Gastrocnemius medialis (tissue), 4 donors: ENCODE measurements around the gene SLC39A6. TPM values are rescaled to one million over a fixed set of nuclear protein-coding genes. Genes with fewer than 3 reads are reported as not detected.
"Not testable (repeated sequence)": the region's sequence is repeated elsewhere in the genome, so short reads cannot be mapped to it uniquely, and the experiment has no call there.

ENCODE experiments used
- ATAC-seq, 2 donors: fragments of 150-250 bp; one replicate each; pipeline ENCODE4 v1.9.1; 2016
- DNase-seq, 2 donors: peaks; one replicate each; pipeline ENCODE4 v3.0.0-alpha.2; 2019
- H3K27ac ChIP-seq, 4 donors: fragments of 200-600 bp; sonication (generic); 1 replicate in 1 of 4; 2 replicates in 3 of 4; pipeline ENCODE4 v1.5.1; 2016 to 2018; ENCODE audit warnings: mild to moderate bottlenecking in 2 of 4, moderate library complexity in 1 of 4
- H3K27me3 ChIP-seq, 3 donors: fragments of 200-600 bp; sonication (generic) in 2 of 3; 1 replicate in 1 of 3; 2 replicates in 2 of 3; pipeline versions ENCODE4 v1.5.1 to v1.6.0; 2016 to 2019; ENCODE audit warnings: mild to moderate bottlenecking in 1 of 3, moderate library complexity in 1 of 3
- H3K36me3 ChIP-seq, 2 donors: fragments of 200-600 bp; sonication (generic) in 1 of 2; one replicate each; pipeline ENCODE4 v1.5.1; 2017 to 2018
- H3K4me1 ChIP-seq, 2 donors: fragments of 200-600 bp; sonication (generic) in 1 of 2; one replicate each; pipeline ENCODE4 v1.5.1; 2016 to 2017; ENCODE audit warnings: mild to moderate bottlenecking in 2 of 2
- H3K4me3 ChIP-seq, 4 donors: fragments of 200-600 bp; sonication (generic) in 3 of 4; 1 replicate in 1 of 4; 2 replicates in 3 of 4; pipeline ENCODE4 v1.5.1; 2016 to 2019; ENCODE audit warnings: mild to moderate bottlenecking in 2 of 4
- H3K9me3 ChIP-seq, 3 donors: fragments of 200-600 bp; sonication (generic) in 2 of 3; 1 replicate in 1 of 3; 2 replicates in 2 of 3; pipeline ENCODE4 v1.5.1; 2016 to 2019
- POLR2A ChIP-seq, 2 donors: fragments of 450-650 bp; IDR thresholded peaks; one replicate each; pipeline ENCODE4 v1.6.1; 2017; ENCODE audit warnings: antibody characterized with exemption in 2 of 2, mild to moderate bottlenecking in 2 of 2, moderate library complexity in 2 of 2
- in situ Hi-C, 4 donors: fragments of 200-750 bp; cut with MboI; loops; one replicate each; pipeline versions ENCODE4 v1.15.0 to v1.8.0; 2017; ENCODE audit warnings: low sequenced_read_pairs in 4 of 4
- intact Hi-C: fragments of 100-400 bp; cut with DNase I; formaldehyde crosslinking; loops from one replicate; pipeline ENCODE4 v1.15.1; 2023; ENCODE audit warnings: low total_unique reads
- total RNA-seq, 4 donors: library from RNA; depleted of rRNA; stranded (reverse); fragments of >200 nt; gene quantifications; one replicate each; pipeline versions ENCODE4 v1.1.0 to v1.2.3, GENCODE V29; 2016
- TF ChIP-seq, protein P1 (sequence below), 5 experiments: fragments of 450-650 bp in 3 of 5; fragments of 200-600 bp in 2 of 5; sonication (generic) in 2 of 5; IDR thresholded peaks in 4 of 5; conservative IDR thresholded peaks in 1 of 5; 1 replicate in 4 of 5; 2 replicates in 1 of 5; pipeline ENCODE4 v1.5.1; 2016 to 2019; ENCODE audit warnings: antibody characterized with exemption in 5 of 5, mild to moderate bottlenecking in 3 of 5, moderate library complexity in 3 of 5

The SLC39A6 gene
- total RNA-seq, 4 donors from 2014 or later = 16.7 to 24.7 (median 18.3) TPM

DNA sequence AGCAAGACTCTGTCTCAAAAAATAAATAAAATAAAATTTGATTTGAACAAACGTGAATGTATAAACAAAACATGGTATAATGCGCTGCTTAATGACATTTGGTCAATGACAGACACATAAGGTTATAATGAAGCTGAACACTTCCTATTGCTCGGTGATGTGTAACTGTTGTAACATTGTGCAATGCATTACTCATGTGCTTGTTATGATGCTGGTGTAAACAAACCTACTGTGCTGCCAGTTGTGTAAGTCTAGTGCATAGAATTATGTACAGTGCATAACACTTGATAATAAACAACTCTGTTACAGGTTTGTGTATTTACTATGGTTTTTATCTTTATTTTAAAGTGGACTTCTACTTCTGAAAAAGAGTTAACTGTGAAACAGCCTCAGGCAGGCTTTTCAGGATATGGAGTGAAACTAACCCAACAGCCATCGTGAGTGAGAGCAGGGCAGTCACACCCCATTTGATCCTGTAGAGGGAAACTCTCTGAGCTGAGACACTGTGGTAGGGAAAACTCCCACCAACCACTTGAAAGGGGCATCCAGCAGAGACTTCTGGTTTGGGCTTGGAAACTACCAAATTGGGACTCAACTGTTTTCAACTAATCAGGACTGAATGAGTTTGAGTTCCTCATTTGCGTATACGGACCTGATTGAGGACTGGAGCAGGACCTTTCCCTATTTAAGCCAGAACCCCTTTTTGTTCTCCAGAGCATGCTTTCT is 53.1 kb downstream of the SLC39A6 start:
- H3K4me1 ChIP-seq = no peaks in the 10 kb centered on the region
- H3K27ac ChIP-seq = no peak overlapping the region
- no peak overlapping the region for H3K4me3 ChIP-seq
- H3K27me3 ChIP-seq = no peaks in the 10 kb centered on the region
- ATAC-seq (peak; percentile 60 to 68), DNase-seq (no peak)
- in situ Hi-C loops (no loop called here), intact Hi-C loops (no loop called here)
- H3K36me3 ChIP-seq = no peaks in the 10 kb centered on the region
- H3K9me3 ChIP-seq = no peaks in the 10 kb centered on the region
- TF ChIP-seq POLR2A (IDR thresholded peaks at IDR 0.05) = no peak
- TF ChIP-seq, protein P1, sequence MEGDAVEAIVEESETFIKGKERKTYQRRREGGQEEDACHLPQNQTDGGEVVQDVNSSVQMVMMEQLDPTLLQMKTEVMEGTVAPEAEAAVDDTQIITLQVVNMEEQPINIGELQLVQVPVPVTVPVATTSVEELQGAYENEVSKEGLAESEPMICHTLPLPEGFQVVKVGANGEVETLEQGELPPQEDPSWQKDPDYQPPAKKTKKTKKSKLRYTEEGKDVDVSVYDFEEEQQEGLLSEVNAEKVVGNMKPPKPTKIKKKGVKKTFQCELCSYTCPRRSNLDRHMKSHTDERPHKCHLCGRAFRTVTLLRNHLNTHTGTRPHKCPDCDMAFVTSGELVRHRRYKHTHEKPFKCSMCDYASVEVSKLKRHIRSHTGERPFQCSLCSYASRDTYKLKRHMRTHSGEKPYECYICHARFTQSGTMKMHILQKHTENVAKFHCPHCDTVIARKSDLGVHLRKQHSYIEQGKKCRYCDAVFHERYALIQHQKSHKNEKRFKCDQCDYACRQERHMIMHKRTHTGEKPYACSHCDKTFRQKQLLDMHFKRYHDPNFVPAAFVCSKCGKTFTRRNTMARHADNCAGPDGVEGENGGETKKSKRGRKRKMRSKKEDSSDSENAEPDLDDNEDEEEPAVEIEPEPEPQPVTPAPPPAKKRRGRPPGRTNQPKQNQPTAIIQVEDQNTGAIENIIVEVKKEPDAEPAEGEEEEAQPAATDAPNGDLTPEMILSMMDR (IDR thresholded peaks at IDR 0.05 in 4 of 5, conservative IDR thresholded peaks at IDR 0.05 in 1 of 5) = no peak

DNA sequence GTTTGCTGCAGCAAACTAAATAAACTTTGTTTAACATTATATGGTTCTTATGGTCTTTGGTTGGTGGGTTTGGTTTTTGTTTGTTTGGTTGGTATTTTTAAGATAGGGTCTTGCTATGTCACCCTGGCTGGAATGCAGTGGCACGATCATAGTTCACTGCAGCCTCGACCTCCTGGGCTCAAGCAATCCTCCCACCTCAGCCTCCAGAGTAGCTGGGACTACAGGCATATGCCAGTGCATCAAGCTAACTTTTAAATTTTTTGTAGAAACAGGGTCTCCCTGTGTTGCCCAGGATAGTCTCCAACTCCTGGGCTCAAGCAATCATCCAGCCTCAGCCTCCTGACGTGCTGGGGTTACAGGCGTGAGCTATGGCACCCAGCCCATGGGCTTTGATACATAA is 54.7 kb downstream of the SLC39A6 start:
- TF ChIP-seq, protein P1 (IDR thresholded peaks at IDR 0.05 in 4 of 5, conservative IDR thresholded peaks at IDR 0.05 in 1 of 5) = no peak
- TF ChIP-seq POLR2A (IDR thresholded peaks at IDR 0.05) = no peak
- no peak overlapping the region for H3K4me3 ChIP-seq
- intact Hi-C loops = no loop called here

DNA sequence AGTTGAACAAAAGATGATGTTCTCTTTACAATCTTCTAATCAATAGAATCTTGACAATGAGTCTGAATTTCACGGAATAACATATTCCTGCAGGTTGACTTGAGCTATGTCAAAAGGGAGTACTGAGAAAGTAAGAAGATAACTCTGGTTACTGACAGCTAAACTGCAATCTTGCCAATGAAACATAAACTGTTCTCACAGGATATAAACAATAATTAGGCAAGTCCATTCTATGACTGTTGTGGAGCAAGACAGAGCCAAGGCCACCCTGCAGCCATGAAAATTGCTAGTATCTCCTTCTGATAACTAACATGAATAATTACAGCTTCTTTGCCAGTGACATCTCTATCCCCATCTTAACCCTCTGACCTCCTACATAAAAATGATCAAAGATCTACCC is 55.5 kb downstream of the SLC39A6 start:
- Histone ChIP-seq H3K27ac (no peak overlapping the region), H3K4me1 (no peaks in the 10 kb centered on the region), H3K36me3 (no peaks in the 10 kb centered on the region), H3K4me3 (no peak overlapping the region), H3K27me3 (no peaks in the 10 kb centered on the region), H3K9me3 (no peaks in the 10 kb centered on the region)
- in situ Hi-C loops = no loop called here
- TF ChIP-seq POLR2A (IDR thresholded peaks at IDR 0.05) = no peak
- TF ChIP-seq, protein P1 (IDR thresholded peaks at IDR 0.05 in 4 of 5, conservative IDR thresholded peaks at IDR 0.05 in 1 of 5) = no peak
- DNase-seq = no peak
- intact Hi-C loops = no loop called here
- no peak for ATAC-seq

More for the DNA sequence above, 54.7 kb downstream of the SLC39A6 start:
- ATAC-seq (no peak), DNase-seq (no peak)
- H3K36me3 ChIP-seq = no peaks in the 10 kb centered on the region
- no peaks in the 10 kb centered on the region for H3K27me3 ChIP-seq
- in situ Hi-C loops = no loop called here
- no peak overlapping the region for H3K27ac ChIP-seq
- H3K4me1 ChIP-seq = no peaks in the 10 kb centered on the region
- no peaks in the 10 kb centered on the region for H3K9me3 ChIP-seq

DNA sequence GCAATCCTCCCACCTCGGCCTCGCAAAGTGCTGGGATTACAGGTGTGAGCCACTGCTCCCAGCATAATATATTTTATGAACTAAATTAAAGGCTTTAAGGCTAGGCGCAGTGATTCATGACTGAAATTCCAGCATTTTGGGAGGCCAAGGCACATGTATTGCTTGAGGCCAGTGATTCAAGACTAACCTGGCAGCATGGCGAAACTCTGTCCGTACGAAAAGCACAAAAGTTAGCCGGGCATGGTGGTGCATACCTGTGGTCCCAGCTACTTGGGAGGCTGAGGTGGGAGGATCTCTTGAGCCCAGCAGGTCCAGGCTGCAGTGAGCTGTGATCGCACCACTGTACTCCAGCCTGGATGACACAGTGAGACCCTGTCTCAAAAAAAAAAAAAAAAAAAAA is 56.7 kb downstream of the SLC39A6 start:
- H3K4me1 ChIP-seq, H3K36me3 ChIP-seq, intact Hi-C loops, ATAC-seq, H3K27me3 ChIP-seq, H3K27ac ChIP-seq, H3K4me3 ChIP-seq, DNase-seq, H3K9me3 ChIP-seq, in situ Hi-C loops: not testable (repeated sequence)

DNA sequence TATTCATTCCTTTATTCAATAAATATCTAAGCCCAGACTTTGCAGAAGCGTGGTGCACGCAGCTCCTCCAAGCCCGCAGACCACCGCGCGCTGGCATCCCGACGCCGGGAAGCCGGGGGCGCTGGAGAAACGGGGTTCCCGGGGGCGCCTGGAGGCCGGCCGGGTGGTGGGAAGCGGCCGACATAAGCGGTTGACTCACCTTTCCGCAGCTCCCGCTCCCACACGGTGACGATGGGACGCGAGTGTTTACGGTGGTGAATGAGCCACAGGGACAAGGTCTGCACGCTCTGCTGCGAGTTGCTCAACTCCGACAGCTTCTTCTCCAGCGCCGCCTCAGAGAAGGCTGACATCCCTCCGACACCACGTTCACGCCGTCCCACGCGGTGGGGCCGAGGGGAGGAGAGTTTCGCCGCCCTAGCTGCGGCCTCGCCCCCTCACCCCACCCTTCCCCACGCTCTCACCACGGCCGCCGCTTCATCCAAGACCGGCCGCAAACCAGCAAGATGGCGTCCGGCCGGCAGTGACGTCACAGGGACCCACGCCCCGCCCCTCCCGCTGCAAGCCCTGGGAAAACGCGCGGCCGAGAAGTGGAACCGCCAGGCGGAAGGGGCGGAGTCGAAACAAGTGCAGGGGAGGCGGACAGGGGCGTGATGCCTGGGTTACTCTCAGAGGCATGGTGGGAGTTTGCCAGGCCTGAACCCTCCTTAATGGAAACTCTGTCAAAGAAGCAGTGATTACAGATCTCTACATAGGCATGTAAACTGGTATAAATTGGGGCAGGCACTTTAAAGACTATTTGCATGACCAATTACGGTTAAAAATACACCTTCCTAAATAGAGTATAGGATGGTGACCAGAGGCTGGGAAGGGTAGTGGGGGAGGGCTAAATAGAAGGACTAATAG is 61.8 kb downstream of the SLC39A6 start, which contains the start of gene RPRD1A:
TSS of gene RPRD1A (minus strand) at position 505 of the 903 bp plus-strand sequence. CDS start at position 350, 155 bp downstream.
- in situ Hi-C loops = loop anchor here in 1 of 4 donors (5.0 kb wide), 1 partner anchor 60 kb away; the partner anchor contains the start of genes ELP2 and SLC39A6
- ATAC-seq (peak; percentile 97 to 99), DNase-seq (peak; percentile 89 to 93)
- no peaks in the 10 kb centered on the region for H3K36me3 ChIP-seq
- peak; percentile 47 to 55 for TF ChIP-seq POLR2A (IDR thresholded peaks at IDR 0.05)
- TF ChIP-seq, protein P1 (IDR thresholded peaks at IDR 0.05 in 4 of 5, conservative IDR thresholded peaks at IDR 0.05 in 1 of 5) = peak in 1 of 5 experiments; percentile 9
- peaks cover 10 to 15% of the 10 kb centered on the region in 2 donors for H3K4me1 ChIP-seq
- intact Hi-C loops = loop anchor here (1.0 to 5.0 kb wide), 3 partner anchors 51 to 120 kb away; partner anchors contain the start of genes ELP2, MOCOS and SLC39A6
- H3K4me3 ChIP-seq = peak within 1 kb of the TSS; percentile 73 to 93 (median 83)
- no peaks in the 10 kb centered on the region for H3K9me3 ChIP-seq
- no peaks in the 10 kb centered on the region for H3K27me3 ChIP-seq
- H3K27ac ChIP-seq = peak within 1 kb of the TSS; percentile 84 to 91 (median 88)
